Cardiac septum (tissue), 1 donor: ENCODE measurements around the gene MTTP. TPM values are rescaled to one million over a fixed set of nuclear protein-coding genes. Genes with fewer than 3 reads are reported as not detected.
A peak's percentile ranks its signal among the peaks of the same experiment; 100 is the strongest.
"Not testable (repeated sequence)": the region's sequence is repeated elsewhere in the genome, so short reads cannot be mapped to it uniquely, and the experiment has no call there.

Experiments used
- DNase-seq: peaks from one replicate; pipeline ENCODE4 v3.0.0-alpha.2; 2020; ENCODE audit warnings: low spot score
- intact Hi-C: fragments of 100-400 bp; cut with DNase I; formaldehyde crosslinking; loops from one replicate; pipeline ENCODE4 v1.14.0; 2022
- long read RNA-seq: library from polyadenylated mRNA; unstranded; transcript quantifications from one replicate; pipeline ENCODE4 v2.0.0, GENCODE V29; 2021
- total RNA-seq: library from RNA; stranded (reverse); fragmentation: NEBNext Ultra II Directional; extraction: Animal tissue kit (Norgen Biotek cat#: 25700); gene quantifications from one replicate; pipeline ENCODE4 v1.2.1, GENCODE V29; 2021
- donor health status: DM: no; HTN: no; CAD: no.

MTTP gene
- 2.0 TPM for total RNA-seq
- long read RNA-seq, full-length matches to known transcripts, result 3 of 7 reads
- long read RNA-seq, partial matches to known transcripts, result 2 of 7 reads
- long read RNA-seq, other reads (novel, unspliced or antisense), result 2 of 7 reads

- intact Hi-C loops, result no loop called here
These were observed at the start of gene MTTP for GRCh38 chr4:99574530-99575324. Gene MTTP, plus strand, starts transcription at chr4:99574824. Its CDS starts 86 bp downstream, at chr4:99574910.

GRCh38 chr4:99529228-99529627 lies 45.4 kb upstream of the MTTP start:
- intact Hi-C loops, result no loop called here
- DNase-seq, result no peak

More at GRCh38 chr4:99574530-99575324, at the start of gene MTTP:
- DNase-seq, result no peak

GRCh38 chr4:99529956-99530355 lies 44.7 kb upstream of the MTTP start:
- intact Hi-C loops, result no loop called here
- no peak for DNase-seq

GRCh38 chr4:99534699-99535098 lies 39.9 kb upstream of the MTTP start:
- DNase-seq, intact Hi-C loops: not testable (repeated sequence)

GRCh38 chr4:99536271-99536670 lies 38.4 kb upstream of the MTTP start:
- DNase-seq, result no peak
- intact Hi-C loops, result no loop called here

- no peak for DNase-seq
- intact Hi-C loops, result no loop called here
These were observed 37.8 kb upstream of the MTTP start for GRCh38 chr4:99536848-99537247.

- DNase-seq, result no peak
- intact Hi-C loops, result no loop called here
These were observed 37.0 kb upstream of the MTTP start for GRCh38 chr4:99537674-99538073.

- no peak for DNase-seq
- intact Hi-C loops, result no loop called here
These were observed 34.2 kb upstream of the MTTP start for GRCh38 chr4:99540277-99540939.

GRCh38 chr4:99552872-99553271 lies 21.8 kb upstream of the MTTP start:
- intact Hi-C loops, result no loop called here
- DNase-seq, result no peak

GRCh38 chr4:99563310-99564186 lies 11.1 kb upstream of the MTTP start, which contains the start of gene TRMT10A:
Gene TRMT10A, minus strand, starts transcription at chr4:99564039. Its CDS starts 4,701 bp downstream, at chr4:99559338.
- intact Hi-C loops, result loop anchor here (2.0 to 5.0 kb wide), 3 partner anchors 159 to 387 kb away; partner anchors contain the start of genes H2AZ1 and LAMTOR3

GRCh38 chr4:99564921-99565320 lies 9.7 kb upstream of the MTTP start:
- no peak for DNase-seq

More at GRCh38 chr4:99563310-99564186, 11.1 kb upstream of the MTTP start, which contains the start of gene TRMT10A:
- DNase-seq, result peak; percentile 98

GRCh38 chr4:99571883-99572282 lies 2.7 kb upstream of the MTTP start:
- intact Hi-C loops, result no loop called here
- DNase-seq, result no peak

More at GRCh38 chr4:99564921-99565320, 9.7 kb upstream of the MTTP start:
- intact Hi-C loops, result loop anchor here (5.0 kb wide), 1 partner anchor 157 kb away; no protein-coding TSS in a partner anchor

- intact Hi-C loops, result no loop called here
These were observed 1.9 kb upstream of the MTTP start for GRCh38 chr4:99572527-99573240.

GRCh38 chr4:99573735-99574368 lies 772 bp upstream of the MTTP start:
- DNase-seq, result no peak
- intact Hi-C loops, result no loop called here

More at GRCh38 chr4:99572527-99573240, 1.9 kb upstream of the MTTP start:
- no peak for DNase-seq

GRCh38 chr4:99578714-99579113 lies 4.1 kb downstream of the MTTP start:
- intact Hi-C loops, result no loop called here
- no peak for DNase-seq

- intact Hi-C loops, result no loop called here
- no peak for DNase-seq
These were observed 10.9 kb downstream of the MTTP start for GRCh38 chr4:99585516-99585915.

- intact Hi-C loops, result no loop called here
- no peak for DNase-seq
These were observed 11.7 kb downstream of the MTTP start for GRCh38 chr4:99586322-99586721.

- intact Hi-C loops, result no loop called here
These were observed 12.2 kb downstream of the MTTP start for GRCh38 chr4:99586797-99587196.

More at GRCh38 chr4:99586797-99587196, 12.2 kb downstream of the MTTP start:
- DNase-seq, result no peak
